Left forelimb (tissue), 1 donor: ENCODE data around the gene BICDL2.

Experiments
- DNase-seq: peaks from one replicate; pipeline ENCODE4 v3.0.0-alpha.2; 2018; ENCODE audit warnings: low spot score

BICDL2 gene

GRCh38 chr16:3009568-3010390 is 27.0 kb downstream of the BICDL2 start:
- no peak for DNase-seq

DNA sequence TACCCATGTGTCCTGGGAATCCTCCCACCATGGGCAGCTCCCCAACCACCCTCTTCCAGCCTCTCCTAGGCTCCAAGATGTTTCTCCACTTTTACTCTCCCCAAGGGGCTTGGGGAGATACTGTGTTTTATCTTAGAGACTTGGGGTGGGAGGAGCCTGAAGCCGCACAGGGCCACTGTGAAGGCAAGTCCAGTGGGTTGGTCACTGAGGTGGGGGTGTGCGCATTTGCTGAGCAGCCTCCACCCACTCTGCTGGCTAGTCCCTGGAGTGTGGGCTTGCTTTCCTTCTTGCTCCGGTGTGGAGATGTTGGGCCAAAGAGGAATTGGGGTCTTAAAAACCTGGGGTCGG is 28.1 kb downstream of the BICDL2 start:
- no peak for DNase-seq

DNA sequence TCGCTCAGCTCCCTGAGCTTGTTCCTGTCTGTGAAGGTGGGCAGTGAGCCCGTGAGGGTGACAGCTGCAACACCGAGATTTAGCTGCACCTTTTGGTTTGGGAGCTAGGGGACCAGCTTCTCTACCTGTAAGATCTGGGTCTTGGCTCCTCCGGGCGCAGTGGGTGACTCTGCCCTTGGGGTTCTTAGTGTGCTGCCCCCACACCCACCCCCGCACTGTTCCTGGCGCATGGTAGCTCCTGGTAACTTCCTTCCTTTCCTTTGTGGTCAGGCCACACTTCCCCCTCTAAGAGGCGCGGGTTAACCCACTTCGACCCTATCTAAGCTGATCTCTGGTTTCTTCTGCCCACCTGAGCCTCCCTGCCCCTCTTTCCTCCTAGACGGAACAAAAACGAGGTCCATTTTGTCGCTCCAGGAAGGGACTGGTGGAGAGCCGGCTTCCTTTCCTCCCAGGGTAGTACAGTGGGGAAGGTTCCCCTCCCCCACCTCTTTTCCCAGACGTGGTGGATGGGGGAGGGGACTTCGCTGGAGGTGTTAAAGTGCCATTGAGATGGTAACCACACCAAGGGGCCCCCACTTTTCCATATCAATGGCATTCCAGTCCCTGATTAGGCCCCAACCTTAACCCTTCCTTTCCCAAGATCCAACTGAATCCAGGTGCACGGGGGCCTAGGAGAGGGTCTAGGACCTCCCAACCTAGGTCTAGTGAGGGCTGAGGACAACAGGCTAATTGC is 28.6 kb downstream of the BICDL2 start:
- DNase-seq: no peak

DNA sequence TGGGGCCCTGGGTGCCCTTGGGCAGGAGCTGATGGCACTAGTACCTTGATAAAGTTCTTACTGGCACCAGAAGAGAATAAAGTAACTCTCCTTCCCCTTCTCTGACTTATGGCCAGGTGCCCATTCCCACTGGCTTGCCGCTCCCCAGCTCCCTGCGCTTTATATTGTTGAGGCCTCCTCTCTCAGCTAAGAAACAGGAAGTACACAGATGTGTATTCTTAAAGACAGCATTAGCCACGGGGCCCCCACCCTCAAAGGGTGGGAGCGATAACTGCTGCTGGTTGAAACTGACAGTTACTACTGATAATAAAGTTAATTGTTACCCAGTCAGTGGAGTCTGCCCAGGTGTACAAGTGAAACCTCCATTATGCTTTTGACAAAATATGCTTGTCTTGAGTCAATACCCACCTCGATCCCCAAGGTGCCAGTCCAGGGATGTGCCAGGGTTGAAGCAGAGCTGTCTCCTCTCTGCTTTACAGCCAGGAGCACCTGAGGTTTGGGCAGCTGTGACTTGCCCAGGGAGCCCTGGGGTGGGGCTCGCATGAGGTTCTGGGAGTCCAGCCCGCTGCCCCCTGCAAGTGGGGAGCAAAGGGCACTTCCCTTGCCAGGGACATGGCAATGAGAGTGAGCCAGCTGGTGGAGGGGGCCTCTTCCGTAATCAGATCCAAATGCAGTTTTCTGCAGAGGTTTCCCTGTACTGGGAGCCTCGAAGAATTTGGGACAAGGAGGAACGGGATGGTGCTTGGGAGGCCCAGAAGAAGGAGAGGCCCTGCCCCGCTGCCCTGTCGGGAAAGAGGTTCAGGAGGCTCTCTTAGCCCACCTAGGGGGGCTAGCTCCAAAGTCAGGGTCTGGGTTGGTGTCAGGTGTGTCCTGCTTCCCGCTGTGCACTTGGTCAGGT is 29.4 kb downstream of the BICDL2 start:
- no peak for DNase-seq

GRCh38 chr16:3004781-3005284 is 31.9 kb downstream of the BICDL2 start:
- DNase-seq: no peak

DNA sequence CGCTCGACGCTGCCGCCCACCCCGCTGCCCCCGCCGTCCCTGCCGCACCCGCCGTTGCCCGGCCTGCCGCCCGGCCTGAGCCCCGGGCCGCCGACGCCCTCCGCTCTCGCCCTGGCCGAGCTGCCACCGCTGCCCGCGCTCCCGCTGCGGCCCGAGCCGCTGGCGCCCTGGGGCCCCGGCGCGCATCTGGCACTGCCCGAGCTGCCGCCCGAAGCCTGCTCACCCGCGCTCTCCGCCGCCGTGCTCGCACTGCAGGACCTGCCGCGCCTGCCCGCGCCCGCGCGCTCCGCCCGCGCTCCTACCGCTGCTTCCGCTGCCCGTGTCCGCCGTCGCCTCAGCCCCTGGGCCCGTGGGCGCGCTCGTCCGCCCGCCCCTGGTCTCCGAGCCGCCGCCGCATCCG is 32.4 kb downstream of the BICDL2 start:
- no peak for DNase-seq

DNA sequence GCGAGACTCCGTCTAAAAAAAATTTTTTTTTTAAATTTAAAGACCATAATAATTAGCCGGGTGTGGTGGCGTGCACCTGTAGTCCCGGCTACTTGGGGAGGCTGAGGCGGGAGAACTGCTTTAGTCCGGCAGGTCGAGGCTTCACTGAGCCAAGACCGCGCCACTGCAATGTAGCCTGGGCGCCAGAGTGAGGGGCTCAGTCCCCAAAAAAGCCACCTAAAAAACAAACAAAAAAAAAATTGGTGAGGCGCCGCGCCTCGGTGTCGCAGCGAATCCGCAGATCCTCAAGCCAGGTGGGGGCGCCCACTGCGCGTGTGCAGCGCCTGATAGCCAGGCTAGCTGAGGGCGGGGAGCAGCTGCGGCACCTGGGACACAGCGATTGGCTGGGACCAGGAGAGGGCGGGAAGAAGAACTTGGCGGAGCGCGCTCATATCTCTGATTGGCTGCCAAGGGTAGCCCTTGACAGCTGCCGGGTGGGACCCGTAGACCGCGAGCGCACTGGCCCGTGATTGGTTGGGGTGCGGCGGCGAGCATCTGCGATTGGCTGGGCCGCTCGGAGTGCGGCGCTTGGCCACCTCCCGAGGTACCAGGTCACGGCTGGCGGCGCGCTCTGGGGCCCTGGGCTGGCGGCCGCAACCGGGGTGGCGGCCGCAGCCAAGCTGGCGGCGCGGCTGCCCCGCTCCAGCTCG is 33.0 kb downstream of the BICDL2 start:
- DNase-seq: peak; percentile 96

DNA sequence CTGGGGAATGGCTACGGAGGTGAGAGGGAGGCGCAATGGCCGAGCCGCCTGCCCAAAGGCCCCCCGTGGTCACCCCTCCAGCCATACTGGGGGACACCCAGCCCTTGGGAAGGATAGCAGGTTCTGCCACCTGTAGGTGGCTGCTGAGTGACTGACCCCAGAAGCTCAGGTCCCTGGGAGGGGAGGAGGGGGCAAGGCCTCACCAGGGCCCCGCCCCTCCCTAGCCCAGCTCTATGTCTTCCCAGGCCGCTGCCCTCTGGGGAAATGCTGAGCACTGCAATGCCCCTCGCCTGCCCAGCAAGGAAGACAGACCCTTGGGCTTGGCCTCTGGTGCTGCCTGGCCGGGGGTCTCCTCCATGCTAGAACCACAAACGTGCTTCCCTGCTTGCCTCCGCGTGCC is 35.4 kb downstream of the BICDL2 start:
- DNase-seq: no peak

DNA sequence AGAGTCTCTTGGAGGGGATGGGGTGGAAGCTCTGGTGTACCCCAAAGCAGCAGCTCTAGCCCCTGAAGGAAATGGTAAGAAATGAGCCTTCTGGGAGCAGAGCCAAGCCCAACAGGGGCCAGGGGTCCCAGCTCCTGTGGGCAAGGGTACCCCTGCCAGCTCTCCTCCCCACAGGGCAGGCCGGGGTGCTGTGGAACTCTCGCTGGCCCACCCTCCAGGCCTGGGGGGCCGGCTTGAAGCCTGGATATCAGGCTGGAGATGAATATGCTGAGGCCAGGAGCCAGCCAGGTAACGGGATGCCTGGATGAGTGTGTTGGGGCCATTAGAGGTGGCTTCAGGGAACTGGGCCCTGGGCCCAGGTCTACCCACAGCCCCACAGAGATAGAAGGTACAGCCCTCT is 36.2 kb downstream of the BICDL2 start:
- no peak for DNase-seq

DNA sequence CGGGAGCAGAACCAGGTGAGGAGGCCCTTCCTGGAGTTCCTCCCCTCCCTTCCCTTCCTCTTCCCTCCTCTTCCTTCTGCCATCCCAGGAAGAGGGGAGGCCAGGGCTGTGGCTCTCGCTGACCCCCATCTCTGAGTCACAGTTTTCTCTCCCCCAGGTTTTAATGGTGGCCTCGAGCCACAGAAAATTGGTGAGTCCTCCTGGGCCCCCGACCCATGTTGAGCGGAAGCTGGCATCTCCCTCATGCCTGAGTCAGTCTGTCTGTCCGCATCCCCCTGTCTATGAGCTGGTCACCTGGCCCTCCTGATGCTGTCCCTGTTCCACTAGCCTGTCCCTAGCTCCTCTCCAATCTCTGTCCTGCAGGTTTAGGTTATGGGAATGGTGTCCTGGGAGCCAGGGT is 36.8 kb downstream of the BICDL2 start:
- no peak for DNase-seq

DNA sequence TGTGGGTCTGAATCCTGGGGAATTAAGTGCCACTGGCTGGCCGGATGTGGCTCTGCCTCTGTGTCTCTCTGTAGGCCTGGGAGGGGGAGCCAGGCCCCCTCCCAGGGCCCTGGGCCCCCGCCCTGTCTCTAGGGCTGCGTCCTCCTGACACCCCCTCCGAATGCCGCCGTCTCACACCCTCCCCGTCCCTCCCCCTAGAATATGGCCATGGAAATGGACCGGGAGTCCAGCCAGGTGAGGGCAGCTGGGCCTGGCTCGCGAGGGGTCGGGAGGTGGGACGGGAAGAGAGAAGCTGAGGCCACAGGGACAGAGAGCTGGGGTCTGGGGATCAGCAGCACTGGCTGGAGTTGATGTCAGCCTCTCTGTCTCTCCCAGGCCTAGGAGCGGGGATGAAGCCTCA is 40.4 kb downstream of the BICDL2 start:
- no peak for DNase-seq

DNA sequence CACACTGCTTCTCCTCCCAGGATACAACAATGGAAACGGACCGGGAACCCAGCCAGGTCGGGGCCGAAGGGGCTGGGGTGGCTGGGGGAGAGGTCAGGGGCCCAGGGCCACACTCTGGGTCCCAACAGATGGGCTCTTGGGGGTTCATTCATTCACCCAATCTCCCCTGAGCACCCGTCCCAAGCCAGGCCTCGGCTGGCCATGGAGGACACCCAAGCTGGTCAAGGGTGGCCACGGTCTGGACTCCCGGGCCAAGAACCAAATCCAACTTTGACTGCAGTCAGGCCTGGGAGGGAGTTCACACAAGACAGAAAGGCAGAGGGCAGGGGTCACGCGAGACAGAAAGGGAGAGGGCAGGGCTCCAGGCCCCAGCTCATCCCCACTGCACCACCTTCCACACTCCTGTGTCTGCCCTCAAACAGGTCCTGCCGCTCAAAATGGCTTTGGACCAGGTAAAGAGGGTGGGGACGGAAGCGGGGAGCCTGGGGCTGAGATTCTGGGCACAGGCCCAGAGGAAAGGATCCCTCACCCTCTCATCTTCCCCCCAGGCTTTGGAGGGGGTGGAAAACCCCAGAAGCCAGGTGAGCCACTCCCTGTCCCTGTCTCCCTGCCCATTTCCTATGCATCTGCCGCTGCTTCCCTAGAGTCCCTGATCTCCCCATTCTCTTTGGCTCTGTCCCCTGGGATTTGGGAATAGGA is 44.2 kb downstream of the BICDL2 start:
- DNase-seq: no peak

- no peak for DNase-seq
These were observed 45.0 kb downstream of the BICDL2 start for GRCh38 chr16:2991566-2992261.

GRCh38 chr16:2990891-2991290 is 45.9 kb downstream of the BICDL2 start:
- no peak for DNase-seq

- no peak for DNase-seq
These were observed 48.1 kb downstream of the BICDL2 start for GRCh38 chr16:2988590-2989099.

DNA sequence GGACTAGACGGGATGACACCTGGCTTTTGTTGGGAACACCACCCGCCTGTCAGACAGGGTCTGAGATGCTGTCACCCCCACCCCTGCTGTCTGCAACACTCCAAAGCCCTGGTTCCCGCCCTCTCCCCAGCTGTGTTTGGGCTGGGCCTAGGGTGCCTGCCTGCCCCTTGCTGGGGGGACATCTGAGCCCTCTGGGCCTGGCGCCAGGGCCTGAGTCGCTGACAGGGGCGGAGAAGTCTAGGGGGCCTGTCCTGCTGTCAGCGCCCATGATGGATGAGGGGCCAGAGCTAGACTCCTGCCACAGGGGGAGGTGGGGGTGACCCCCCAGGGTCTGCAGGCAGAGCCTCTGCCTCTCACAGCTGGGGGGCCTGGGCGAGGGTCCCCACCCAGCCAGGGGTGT is 48.9 kb downstream of the BICDL2 start:
- peak; percentile 79 for DNase-seq

- DNase-seq: no peak
These were observed 49.5 kb downstream of the BICDL2 start for GRCh38 chr16:2987286-2987685.

DNA sequence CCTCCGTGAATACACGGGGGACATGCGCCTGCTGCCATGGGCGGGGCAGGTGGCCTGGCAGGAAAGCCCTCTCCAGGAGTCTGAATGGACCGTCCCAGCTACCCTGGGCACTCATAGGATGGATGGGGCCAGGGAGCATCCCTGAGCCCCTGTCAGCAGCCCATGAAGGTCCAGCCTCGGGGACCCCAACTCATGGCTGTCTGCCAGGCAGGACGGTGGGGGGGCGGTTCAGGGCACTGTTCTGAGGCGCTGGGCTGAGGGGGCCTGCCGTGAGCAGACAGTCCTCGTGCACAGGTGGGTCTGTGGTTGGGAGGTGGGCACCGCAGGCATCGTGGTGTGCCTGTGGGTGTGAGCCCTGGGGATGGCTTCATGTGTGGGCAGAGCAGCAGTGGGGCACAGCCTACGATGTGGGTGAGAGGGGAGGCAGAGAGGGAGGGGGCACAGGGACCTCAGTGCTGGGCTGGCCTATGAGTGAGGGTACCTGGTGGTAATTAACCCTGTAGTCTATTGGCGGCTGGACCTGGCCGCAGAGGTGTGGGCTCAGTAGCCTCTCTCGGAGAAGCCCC is 50.0 kb downstream of the BICDL2 start:
- no peak for DNase-seq

DNA sequence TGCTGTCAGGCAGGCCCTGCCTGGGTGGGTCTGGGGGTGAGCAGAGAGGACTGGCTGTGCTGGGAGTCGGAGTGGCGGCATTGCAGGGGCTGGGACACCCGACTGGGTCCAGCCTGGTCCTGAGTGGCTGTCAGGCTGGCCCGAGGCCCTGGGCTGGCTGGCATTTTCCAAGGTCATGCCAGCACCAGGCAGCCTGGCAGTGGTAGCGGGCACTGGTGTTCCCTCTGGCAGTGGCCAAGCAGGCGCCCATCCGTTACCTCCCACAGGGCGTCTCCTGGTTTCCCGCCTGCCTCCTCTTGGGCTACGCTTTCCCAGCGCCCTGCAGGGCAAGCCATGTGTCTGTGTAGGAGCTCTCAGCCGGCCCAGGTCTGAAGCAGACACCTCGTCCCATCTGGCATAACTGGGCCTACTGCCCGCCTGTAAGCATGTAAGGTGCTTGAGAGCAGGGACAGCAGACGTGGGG is 50.8 kb downstream of the BICDL2 start:
- DNase-seq: no peak

- DNase-seq: peak; percentile 82
These were observed 51.3 kb downstream of the BICDL2 start for GRCh38 chr16:2985462-2985861.
